K562 (cell line): ENCODE data around the gene GTPBP2. TPM values are rescaled to one million over a fixed set of nuclear protein-coding genes. Genes with fewer than 3 reads are reported as not detected.
A peak's percentile ranks its signal among the peaks of the same experiment; 100 is the strongest.

Source experiments
- FOXM1 ChIP-seq, 2 experiments: fragments of 450-650 bp in 1 of 2; sonication (generic) in 1 of 2; formaldehyde crosslinking in 1 of 2; IDR thresholded peaks; 2 replicates each; pipeline versions ENCODE4 v1.6.1 to v1.9.0; 2017 to 2022; ENCODE audit warnings: low read depth in 2 of 2, mild to moderate bottlenecking in 2 of 2, missing genetic modification reagents in 1 of 2, moderate library complexity in 1 of 2
- GATAD2B ChIP-seq: fragments of 450-650 bp; IDR thresholded peaks from 2 replicates; pipeline ENCODE4 v1.6.1; 2017; ENCODE audit warnings: mild to moderate bottlenecking, borderline replicate concordance
- MEF2A ChIP-seq: IDR thresholded peaks from 2 replicates; pipeline ENCODE4 v1.6.1; 2011; ENCODE audit warnings: low read depth, mild to moderate bottlenecking, low read length, moderate library complexity; ENCODE audit not compliant: control insufficient read depth
- MYNN ChIP-seq, 2 experiments: sonication (generic); formaldehyde crosslinking in 1 of 2; IDR thresholded peaks; 2 replicates each; pipeline versions ENCODE4 v1.5.0 to v1.6.1; 2016 to 2020; ENCODE audit warnings: antibody characterized with exemption in 1 of 2, missing genetic modification reagents in 1 of 2
- NUFIP1 ChIP-seq: fragments of 450-650 bp; IDR thresholded peaks from 2 replicates; pipeline ENCODE4 v1.6.1; 2018; ENCODE audit not compliant: partially characterized antibody
- RB1 ChIP-seq: fragments of 450-650 bp; IDR thresholded peaks from 2 replicates; pipeline ENCODE4 v1.6.1; 2017; ENCODE audit warnings: low read depth, mild to moderate bottlenecking
- REST ChIP-seq, 2 experiments: fragments of 450-650 bp; formaldehyde crosslinking in 1 of 2; IDR thresholded peaks; 2 replicates each; pipeline versions ENCODE4 v1.4.0 to v1.6.1; 2014 to 2020; ENCODE audit warnings: mild to moderate bottlenecking in 2 of 2, borderline replicate concordance in 1 of 2, low read depth in 1 of 2
- SUPT5H ChIP-seq: fragments of 450-650 bp; IDR thresholded peaks from 2 replicates; pipeline ENCODE4 v1.6.1; 2016
- polyA plus RNA-seq, 8 experiments: library from polyadenylated mRNA; depleted of rRNA in 4 of 8; stranded (reverse) in 5 of 8; unstranded in 3 of 8; fragments of >200 nt; fragmentation: Nextera tagmentation in 2 of 8; fragmentation: Illumina TruSeq in 1 of 8; extraction: Ambion mirVana in 2 of 8; extraction: Trizol in 1 of 8; gene quantifications; 2 replicates each; pipeline versions ENCODE4 v1.2.1 to v1.2.3, GENCODE V29; 2011 to 2014; ENCODE audit warnings: inconsistent platforms in 1 of 8, missing spikeins in 1 of 8
- total RNA-seq, 7 experiments: library from RNA; depleted of rRNA in 6 of 7; stranded (reverse); fragments of >200 nt in 6 of 7; fragmentation: Illumina TruSeq in 2 of 7; extraction: Trizol in 2 of 7; gene quantifications; 2 replicates each; pipeline versions ENCODE4 v1.2.1 to v1.2.3, GENCODE V29; 2011 to 2021; ENCODE audit warnings: low replicate concordance in 1 of 7
- TF ChIP-seq, protein P1 (sequence below): sonication (generic); formaldehyde crosslinking; IDR thresholded peaks from 2 replicates; pipeline ENCODE4 v1.9.0; 2022; ENCODE audit warnings: mild to moderate bottlenecking, missing genetic modification reagents
- TF ChIP-seq, protein P2 (sequence below): fragments of 450-650 bp; IDR thresholded peaks from 2 replicates; pipeline ENCODE4 v1.6.1; 2016
- TF ChIP-seq, protein P3 (sequence below): fragments of 250-450 bp; sonication (Bioruptor Pico); IDR thresholded peaks from 2 replicates; pipeline ENCODE4 v1.9.0; 2021; ENCODE audit warnings: mild to moderate bottlenecking

Gene GTPBP2
- total and polyA plus RNA-seq, 9 of the 15 experiments (the other 6 are each of a cell fraction or from before 2014, with no cell fraction given), result 48.4 to 196 (median 111) TPM

GRCh38 chr6:43575772-43576551, 53.1 kb downstream of the GTPBP2 start, which contains the start of the genes POLH and XPO5 (continued):
- TF ChIP-seq, protein P1, sequence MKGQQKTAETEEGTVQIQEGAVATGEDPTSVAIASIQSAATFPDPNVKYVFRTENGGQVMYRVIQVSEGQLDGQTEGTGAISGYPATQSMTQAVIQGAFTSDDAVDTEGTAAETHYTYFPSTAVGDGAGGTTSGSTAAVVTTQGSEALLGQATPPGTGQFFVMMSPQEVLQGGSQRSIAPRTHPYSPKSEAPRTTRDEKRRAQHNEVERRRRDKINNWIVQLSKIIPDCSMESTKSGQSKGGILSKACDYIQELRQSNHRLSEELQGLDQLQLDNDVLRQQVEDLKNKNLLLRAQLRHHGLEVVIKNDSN (CRISPR knock-in tag), result peak; percentile 37; the same call in 1 of the 2 replicates
- TF ChIP-seq GATAD2B, result peak; percentile 88
- TF ChIP-seq REST (IDR thresholded peaks at IDR 0.05; ENCODE audit: borderline replicate concordance), result peak; percentile 3; the same call in 1 of the 2 replicates
- no peak for TF ChIP-seq REST (CRISPR knock-in tag; IDR thresholded peaks at IDR 0.05; ENCODE audit: low read depth)
- no peak for TF ChIP-seq NUFIP1
- TF ChIP-seq RB1, result peak; percentile 97
- TF ChIP-seq, protein P2, sequence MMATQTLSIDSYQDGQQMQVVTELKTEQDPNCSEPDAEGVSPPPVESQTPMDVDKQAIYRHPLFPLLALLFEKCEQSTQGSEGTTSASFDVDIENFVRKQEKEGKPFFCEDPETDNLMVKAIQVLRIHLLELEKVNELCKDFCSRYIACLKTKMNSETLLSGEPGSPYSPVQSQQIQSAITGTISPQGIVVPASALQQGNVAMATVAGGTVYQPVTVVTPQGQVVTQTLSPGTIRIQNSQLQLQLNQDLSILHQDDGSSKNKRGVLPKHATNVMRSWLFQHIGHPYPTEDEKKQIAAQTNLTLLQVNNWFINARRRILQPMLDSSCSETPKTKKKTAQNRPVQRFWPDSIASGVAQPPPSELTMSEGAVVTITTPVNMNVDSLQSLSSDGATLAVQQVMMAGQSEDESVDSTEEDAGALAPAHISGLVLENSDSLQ, result peak; percentile 64
- TF ChIP-seq FOXM1 (IDR thresholded peaks at IDR 0.05; ENCODE audit: low read depth), result 0 out of 2 replicates have a peak, but pooled peaks have one; percentile 29
- peak; percentile 95 for TF ChIP-seq FOXM1 (CRISPR knock-in tag; IDR thresholded peaks at IDR 0.05; ENCODE audit: low read depth)
- no peak for TF ChIP-seq MEF2A
- TF ChIP-seq SUPT5H, result peak; percentile 93
- TF ChIP-seq, protein P3, sequence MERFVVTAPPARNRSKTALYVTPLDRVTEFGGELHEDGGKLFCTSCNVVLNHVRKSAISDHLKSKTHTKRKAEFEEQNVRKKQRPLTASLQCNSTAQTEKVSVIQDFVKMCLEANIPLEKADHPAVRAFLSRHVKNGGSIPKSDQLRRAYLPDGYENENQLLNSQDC (CRISPR knock-in tag), result peak; percentile 53; the same call in 1 of the 2 replicates
- peak; percentile 61; the same call in 1 of the 2 replicates for TF ChIP-seq MYNN (IDR thresholded peaks at IDR 0.05)
- TF ChIP-seq MYNN (CRISPR knock-in tag; IDR thresholded peaks at IDR 0.05), result no peak
